ENCODE data around the gene HEG1. TPM values are rescaled to one million over a fixed set of nuclear protein-coding genes. Genes with fewer than 3 reads are reported as not detected.
A peak's percentile ranks its signal among the peaks of the same experiment; 100 is the strongest.

The HEG1 gene
- total and polyA plus RNA-seq, 2 of the 8 experiments (the other 6 are each of a cell fraction or from before 2014, with no cell fraction given), result 5.3 to 9.7 TPM

GRCh38 chr3:124920718-124921117, 135.1 kb downstream of the HEG1 start:
- FAIRE-seq (no peak), DNase-seq (ENCODE audit: low read depth in 1 of 2, low spot score in 2 of 2) (no peak)
- no peak overlapping the region for H4K5ac ChIP-seq (ENCODE audit: insufficient read length, low read depth, low read length)
- H4K91ac ChIP-seq (replicated peaks; ENCODE audit: insufficient read length, low read length), result no peak overlapping the region
- no peak overlapping the region for H3K18ac ChIP-seq (ENCODE audit: extremely low read depth, low read length)
- POLR2A ChIA-PET (ENCODE audit: partially characterized antibody), result no interaction called here
- H2AFZ ChIP-seq (ENCODE audit: low read length), result 0 out of 2 replicates have a peak overlapping the region, but pooled peaks have one; percentile 25
- WGBS, 2 experiments (ENCODE audit: extremely low coverage in 1 of 2, insufficient coverage in 1 of 2, insufficient read length in 1 of 2, insufficient replicate concordance in 2 of 2, low coverage in 1 of 2, low lambda C conversion rate in 2 of 2, missing lambda C conversion rate in 1 of 2), result 98% methylated on average over 5 of the region's 5 CpGs; no CpG with 5 or more reads in 1 of the 2 experiments
- no peak overlapping the region for H2AK5ac ChIP-seq (ENCODE audit: low read depth, low read length)
- 0 out of 2 replicates have a peak overlapping the region, but pooled peaks have one; percentile 88 for H2BK15ac ChIP-seq (ENCODE audit: low read length)
- no peak overlapping the region for H3K23ac ChIP-seq (ENCODE audit: insufficient read length)
- H3K14ac ChIP-seq (ENCODE audit: insufficient read length), result no peak overlapping the region
- H3K9me3 ChIP-seq (ENCODE audit: insufficient read depth in 2 of 2, low read depth in 1 of 2, low read length in 1 of 2), result no peaks in the 10 kb centered on the region
- no peak overlapping the region for H3K4me3 ChIP-seq (ENCODE audit: extremely low read depth in 1 of 4, insufficient read depth in 2 of 4, low read depth in 3 of 4, low read length in 4 of 4)
- H3K4me1 ChIP-seq (replicated peaks in 1 of 4; ENCODE audit: control insufficient read depth in 3 of 4, insufficient read depth in 4 of 4, low read length in 3 of 4), result no peaks in the 10 kb centered on the region
- H2BK20ac ChIP-seq (ENCODE audit: low read length), result 0 out of 2 replicates have a peak overlapping the region, but pooled peaks have one; percentile 50
- H3K4me2 ChIP-seq (ENCODE audit: insufficient read depth in 1 of 2, low read depth in 2 of 2, low read length in 2 of 2), result no peak overlapping the region
- no peaks in the 10 kb centered on the region for H3K79me2 ChIP-seq (ENCODE audit: control insufficient read depth in 1 of 2, insufficient read depth in 2 of 2, low read length in 2 of 2)
- no peaks in the 10 kb centered on the region for H3K36me3 ChIP-seq (ENCODE audit: control insufficient read depth in 2 of 4, insufficient read depth in 4 of 4, low read length in 3 of 4)
- H4K20me1 ChIP-seq (replicated peaks in 1 of 2; ENCODE audit: control insufficient read depth in 1 of 2, insufficient read depth in 2 of 2, low read length in 2 of 2), result no peaks in the 10 kb centered on the region
- H3K27me3 ChIP-seq (replicated peaks in 1 of 4; ENCODE audit: control insufficient read depth in 3 of 4, extremely low read depth in 1 of 4, insufficient read depth in 3 of 4, low read length in 3 of 4), result no peaks in the 10 kb centered on the region; a peak in 1 of 7 replicates
- CTCF ChIA-PET (ENCODE audit: partially characterized antibody), result interaction anchor here (0.9 to 10.5 kb wide), 4 partner anchors 15 to 52 kb away, joined by 3 to 126 read pairs (median 4); partner anchors contain the start of gene MUC13
- H3K23me2 ChIP-seq (ENCODE audit: low read depth, low read length), result no peaks in the 10 kb centered on the region
- no peaks in the 10 kb centered on the region for H3K79me1 ChIP-seq (ENCODE audit: low read depth, low read length)
- H2BK120ac ChIP-seq (replicated peaks; ENCODE audit: low read depth, low read length), result no peak overlapping the region
- H2BK12ac ChIP-seq (ENCODE audit: low read depth, low read length), result no peak overlapping the region
- H3K9ac ChIP-seq (replicated peaks in 1 of 4; ENCODE audit: extremely low read depth in 1 of 4, low read depth in 3 of 4, low read length in 3 of 4), result peak overlapping the region in 1 of 4 experiments; percentile 35; a peak in 1 of 7 replicates
- no peak overlapping the region for H3K4ac ChIP-seq (replicated peaks; ENCODE audit: insufficient read length, low read depth, low read length)
- no peak overlapping the region for H2BK5ac ChIP-seq (ENCODE audit: low read depth, low read length)
- no peak overlapping the region for H3K56ac ChIP-seq (replicated peaks; ENCODE audit: insufficient read length, low read depth, low read length)
- H3K27ac ChIP-seq (ENCODE audit: low read depth, low read length), result no peak overlapping the region
- H4K8ac ChIP-seq (ENCODE audit: extremely low read depth, insufficient read depth, low read length), result no peak overlapping the region
- TF ChIP-seq GABPA (IDR thresholded peaks at IDR 0.05; ENCODE audit: borderline replicate concordance, insufficient read depth, low read length) (no peak), KDM4A (IDR thresholded peaks at IDR 0.05; ENCODE audit: low read depth, low read length, severe bottlenecking) (no peak), NANOG (IDR thresholded peaks at IDR 0.05; ENCODE audit: insufficient read depth, low read depth, low read length, poor library complexity, severe bottlenecking) (no peak), TCF12 (IDR thresholded peaks at IDR 0.05; ENCODE audit: low read depth, low read length) (no peak), RNF2 (IDR thresholded peaks at IDR 0.05; ENCODE audit: borderline replicate concordance, low read depth, low read length, missing control alignments, poor library complexity, severe bottlenecking) (no peak), ASH2L (IDR thresholded peaks at IDR 0.05; ENCODE audit: low read length) (no peak)

Measured in H1 (cell line).